T follicular helper cell (primary cell): ENCODE data around the gene NDUFV1.
"Not testable (repeated sequence)": the region's sequence is repeated elsewhere in the genome, so short reads cannot be mapped to it uniquely, and the experiment has no call there.

Experiments
- DNase-seq: peaks from one replicate; pipeline ENCODE4 v3.0.0-alpha.2; 2020; ENCODE audit warnings: low read depth

The NDUFV1 gene

DNA sequence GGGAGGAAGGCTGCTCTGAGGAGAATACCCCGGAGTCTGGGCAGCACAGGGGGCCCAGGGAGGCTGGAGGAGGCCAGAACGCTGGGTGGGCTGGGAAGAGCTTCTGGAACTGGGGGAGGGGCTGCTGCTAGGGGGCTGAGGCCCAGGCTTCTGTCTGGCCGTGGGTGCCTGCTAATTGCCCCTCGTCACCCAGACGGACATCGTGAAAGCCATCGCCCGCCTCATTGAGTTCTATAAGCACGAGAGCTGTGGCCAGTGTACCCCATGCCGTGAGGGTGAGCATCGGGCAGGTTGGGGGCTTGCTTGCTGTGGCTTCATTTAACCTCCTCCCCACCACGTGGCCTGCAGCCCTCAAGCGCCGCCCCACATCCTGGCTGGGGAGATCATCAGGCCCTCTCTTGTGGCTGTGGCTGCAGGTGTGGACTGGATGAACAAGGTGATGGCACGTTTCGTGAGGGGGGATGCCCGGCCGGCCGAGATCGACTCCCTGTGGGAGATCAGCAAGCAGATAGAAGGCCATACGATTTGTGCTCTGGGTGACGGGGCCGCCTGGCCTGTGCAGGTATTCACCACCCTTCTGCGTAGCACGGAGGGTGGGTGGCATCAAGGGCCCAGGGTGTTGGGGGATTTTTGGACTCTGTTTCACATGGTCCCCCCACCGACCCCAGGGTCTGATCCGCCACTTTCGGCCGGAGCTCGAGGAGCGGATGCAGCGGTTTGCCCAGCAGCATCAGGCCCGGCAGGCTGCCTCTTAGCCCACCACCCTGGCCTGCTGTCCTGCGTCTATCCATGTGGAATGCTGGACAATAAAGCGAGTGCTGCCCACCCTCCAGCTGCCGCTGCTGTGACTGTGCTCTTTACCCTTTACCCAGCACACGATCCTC, 5.2 kb downstream of the NDUFV1 start:
- no peak for DNase-seq

- no peak for DNase-seq
These were observed 6.0 kb downstream of the NDUFV1 start for GRCh38 chr11:67612751-67613150.

GRCh38 chr11:67613313-67613959, 6.7 kb downstream of the NDUFV1 start:
- DNase-seq, result no peak

DNA sequence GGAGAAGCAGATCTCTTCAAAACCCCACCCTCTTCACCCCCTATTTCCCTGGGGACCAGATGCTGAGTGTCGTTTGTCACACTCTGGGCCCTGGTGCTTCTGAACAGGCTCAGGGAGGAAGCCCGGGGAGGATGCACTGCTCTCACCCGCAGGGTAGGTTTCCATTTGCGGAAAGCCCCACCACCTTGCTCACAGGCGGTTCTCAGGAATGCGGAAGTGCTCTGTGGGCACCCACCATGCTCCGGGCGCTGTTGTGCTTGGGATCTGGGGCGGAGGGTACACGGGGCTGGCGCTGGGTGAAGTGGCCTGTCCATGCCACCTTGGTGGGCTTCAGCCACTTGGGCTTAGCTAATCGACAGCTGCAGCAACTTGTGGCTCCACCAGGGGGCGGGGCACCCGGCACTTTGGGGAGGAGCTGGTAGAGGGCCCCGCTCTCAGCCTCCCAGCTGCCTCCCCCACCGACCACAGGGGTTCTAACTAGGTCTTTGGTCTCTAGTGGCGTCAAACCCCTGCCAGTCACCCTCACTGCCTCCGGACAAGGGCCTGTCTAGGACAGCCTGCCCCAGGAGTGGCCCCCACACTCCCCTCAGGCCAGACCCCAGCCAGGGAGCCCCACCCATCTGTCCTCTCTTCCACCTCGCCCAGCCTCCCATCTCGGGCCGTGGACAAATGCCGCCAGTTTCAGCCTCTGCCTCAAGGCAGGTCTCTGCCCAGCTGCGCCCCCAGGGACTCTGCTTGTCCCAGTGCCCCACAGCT, 7.4 kb downstream of the NDUFV1 start:
- peak; percentile 70 for DNase-seq

DNA sequence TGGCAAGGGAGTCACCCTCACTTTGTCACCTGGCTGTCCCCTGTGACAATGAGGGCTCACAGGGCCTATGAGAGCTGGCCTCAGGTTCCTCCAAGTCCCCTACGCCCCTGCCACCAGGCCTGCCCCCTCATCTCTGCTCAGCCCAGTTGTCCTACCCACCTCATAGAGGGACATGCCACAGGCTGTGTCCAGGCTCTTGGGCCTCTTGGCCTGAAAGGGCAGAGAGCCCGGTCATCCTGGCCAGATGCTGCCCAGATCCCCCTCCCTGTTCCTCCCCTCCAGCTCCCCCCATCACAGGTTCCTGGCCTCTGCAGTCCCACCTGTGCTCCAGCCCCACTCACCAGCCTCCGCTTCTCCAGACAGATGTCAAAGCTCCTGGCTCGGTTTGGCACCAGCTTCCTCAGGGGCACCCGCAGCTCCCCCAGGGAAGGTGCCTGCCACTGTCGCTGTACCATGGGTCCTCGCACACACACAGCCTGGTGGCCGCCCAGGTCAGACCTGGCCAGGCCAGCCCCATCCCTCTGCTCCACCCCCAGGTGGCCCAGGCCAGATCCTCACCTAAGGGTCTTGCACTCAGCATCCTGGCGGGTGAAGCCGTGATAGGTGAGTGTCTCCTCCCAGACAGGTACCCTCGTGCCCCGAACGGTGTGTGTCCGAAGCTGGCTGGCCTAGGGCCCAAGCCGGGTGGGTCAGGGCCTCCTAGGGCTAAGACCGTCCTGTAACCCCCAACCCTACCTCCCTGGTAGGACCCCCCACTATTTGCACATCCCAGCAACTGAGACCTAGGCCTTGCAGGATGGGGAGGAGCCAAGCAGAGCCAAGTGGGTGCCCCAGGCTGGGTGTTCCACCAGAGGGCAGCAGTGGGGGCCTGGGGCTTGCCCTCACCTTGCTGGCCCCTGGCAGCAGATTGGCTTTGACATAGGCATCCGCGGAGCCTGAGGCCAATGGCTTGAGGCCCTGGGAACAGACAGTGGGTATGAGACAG, 8.3 kb downstream of the NDUFV1 start:
- DNase-seq, result no peak

- DNase-seq, result no peak
These were observed 9.1 kb downstream of the NDUFV1 start for GRCh38 chr11:67615728-67616430.

DNA sequence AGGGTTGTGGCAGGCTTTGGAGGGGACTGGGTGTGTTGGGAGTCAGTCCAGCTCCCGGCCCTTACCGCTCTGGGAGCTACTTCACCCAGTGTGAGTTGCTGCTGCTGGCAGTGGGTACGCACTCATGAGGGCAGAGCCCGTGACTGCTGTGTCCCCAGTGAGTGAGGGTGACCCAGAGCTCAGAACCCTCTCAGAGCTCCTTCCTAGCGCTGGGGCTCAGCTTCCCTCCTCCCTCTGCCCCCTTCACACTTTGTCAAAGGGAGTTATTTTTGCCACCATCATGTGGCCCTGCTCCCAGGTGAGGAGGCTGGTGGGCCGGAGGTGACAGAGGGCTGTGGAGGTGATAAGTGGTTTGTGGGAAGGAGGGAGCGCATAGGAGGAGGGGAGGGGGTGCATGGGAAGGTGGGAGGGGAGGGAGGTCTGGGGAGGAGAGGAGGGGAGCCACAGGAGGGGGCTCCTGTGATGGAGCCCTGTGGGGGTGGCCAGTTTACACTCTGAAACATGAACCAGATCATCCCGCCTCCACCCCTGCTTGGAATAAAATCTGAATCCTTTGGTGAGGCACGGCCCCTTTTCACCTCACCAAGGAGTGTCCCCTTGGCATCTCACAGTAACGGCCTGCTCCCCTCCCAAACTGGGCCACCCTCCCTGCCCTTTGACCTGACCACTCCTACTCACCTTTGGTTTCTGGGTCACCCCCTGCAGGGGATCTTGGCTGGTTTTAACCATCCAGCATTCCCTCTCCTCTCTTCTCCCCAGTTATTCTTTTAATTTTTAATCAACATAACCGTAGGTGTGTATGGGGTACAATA, 9.9 kb downstream of the NDUFV1 start:
- DNase-seq, result no peak

DNA sequence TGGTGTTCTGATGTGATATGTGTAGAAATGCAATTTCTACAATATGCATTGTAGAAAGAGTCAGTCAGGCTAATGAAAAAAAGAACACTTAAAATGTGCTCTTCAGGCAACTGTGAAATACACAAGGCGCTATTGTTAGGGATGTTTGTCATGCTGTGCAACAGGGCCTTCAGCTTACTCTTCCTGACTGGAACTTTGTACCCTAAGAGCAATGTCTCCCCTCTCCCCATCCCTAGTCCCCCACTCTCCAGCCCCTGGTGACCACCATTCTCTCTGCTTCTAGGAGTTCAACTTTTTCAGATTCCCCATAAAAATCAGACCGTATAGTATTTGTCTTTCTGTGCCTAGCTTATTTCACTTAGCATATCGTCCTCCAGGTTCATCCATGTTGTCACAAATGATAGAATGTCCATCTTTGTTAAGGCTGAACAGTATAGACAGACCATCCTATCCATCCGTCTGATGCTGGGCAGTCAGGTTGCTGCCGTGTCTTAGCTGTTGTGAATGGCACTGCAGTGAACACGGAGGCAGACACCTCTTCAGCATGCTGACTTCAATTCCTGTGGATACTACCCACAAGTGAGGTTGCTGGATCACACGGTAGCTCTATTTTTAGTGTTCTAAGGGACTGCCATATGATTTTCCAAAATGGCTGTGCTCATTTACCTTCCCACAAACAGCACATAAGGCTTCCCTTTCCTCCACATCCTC, 10.7 kb downstream of the NDUFV1 start:
- DNase-seq, result no peak

- DNase-seq, result not testable (repeated sequence)
These were observed 12.3 kb downstream of the NDUFV1 start for GRCh38 chr11:67618901-67619659.

- DNase-seq, result not testable (repeated sequence)
These were observed 13.2 kb downstream of the NDUFV1 start for GRCh38 chr11:67619683-67620618.

DNA sequence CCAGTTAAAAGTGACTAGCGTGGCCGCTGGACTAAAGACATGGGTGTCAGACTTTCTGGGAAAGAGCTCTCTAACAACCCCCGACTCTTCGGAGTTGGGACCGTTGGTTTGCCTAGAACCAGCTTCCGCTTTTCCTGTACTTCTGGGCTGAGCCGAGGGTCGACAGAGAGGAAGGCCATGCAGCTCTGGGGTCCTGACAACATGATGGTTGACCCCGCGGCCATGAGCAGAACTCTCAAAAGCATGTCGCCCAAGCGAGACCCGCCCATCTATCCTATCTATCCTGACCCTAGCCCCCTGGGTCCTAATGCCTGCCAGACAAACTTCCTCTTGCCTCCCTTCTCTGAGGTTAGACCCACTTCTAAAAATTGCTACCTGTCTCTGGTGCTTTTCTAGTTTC, 13.9 kb downstream of the NDUFV1 start:
- DNase-seq, result not testable (repeated sequence)

DNA sequence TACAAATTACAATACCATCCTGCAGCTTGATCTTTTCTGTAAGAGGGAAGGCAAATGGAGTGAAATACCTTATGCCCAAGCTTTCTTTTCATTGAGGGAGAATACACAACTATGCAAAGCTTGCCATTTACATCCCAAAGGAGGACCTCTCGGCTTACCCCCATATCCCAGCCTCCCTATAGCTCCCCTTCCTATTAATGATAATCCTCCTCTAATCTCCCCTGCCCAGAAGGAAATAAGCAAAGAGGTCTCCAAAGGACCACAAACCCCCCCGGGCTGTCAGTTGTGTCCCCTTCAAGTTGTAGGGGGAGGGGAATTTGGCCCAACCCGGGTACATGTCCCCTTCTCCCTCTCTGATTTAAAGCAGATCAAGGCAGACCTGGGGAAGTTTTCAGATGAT, 15.2 kb downstream of the NDUFV1 start:
- not testable (repeated sequence) for DNase-seq

DNA sequence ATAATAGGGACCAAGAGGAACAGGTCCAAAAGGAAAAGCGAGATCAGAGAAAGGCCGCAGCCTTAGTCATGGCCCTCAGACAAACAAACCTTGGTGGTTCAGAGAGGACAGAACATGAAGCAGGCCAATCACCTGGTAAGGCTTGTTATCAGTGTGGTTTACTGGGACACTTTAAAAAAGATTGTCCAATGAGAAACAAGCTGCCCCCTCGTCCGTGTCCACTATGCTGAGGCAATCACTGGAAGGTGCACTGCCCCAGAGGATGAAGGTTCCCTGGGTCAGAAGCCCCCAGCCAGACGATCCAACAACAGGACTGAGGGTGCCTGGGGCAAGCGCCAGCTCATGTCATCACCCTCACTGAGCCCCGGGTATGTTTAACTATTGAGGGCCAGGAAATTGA, 16.2 kb downstream of the NDUFV1 start:
- not testable (repeated sequence) for DNase-seq

GRCh38 chr11:67623795-67624194, 17.1 kb downstream of the NDUFV1 start:
- not testable (repeated sequence) for DNase-seq

- DNase-seq, result not testable (repeated sequence)
These were observed 19.5 kb downstream of the NDUFV1 start for GRCh38 chr11:67626131-67626833.

- DNase-seq, result no peak
These were observed 20.2 kb downstream of the NDUFV1 start for GRCh38 chr11:67626970-67627369.

DNA sequence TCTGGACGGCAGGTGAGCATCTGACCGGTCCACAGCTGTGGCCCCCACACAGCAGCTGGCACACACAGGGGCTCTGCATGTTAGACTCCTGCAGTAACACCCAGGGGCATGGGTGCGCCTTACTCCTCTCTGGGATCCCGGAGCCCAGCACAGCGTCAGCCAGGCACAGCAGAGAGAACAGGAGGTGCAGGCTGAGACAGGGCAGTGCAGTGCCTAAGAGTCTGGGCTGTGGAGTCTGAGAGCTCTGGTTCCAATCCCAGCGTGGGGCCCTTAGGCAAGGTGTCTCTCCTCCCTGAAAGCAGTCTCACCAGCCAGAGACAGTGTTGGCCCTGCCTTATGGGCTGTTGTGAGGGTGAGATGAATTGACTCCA, 20.7 kb downstream of the NDUFV1 start:
- no peak for DNase-seq
